Coronary artery (tissue), 2 donors: ENCODE results near the gene RNF212.

Experiments
- DNase-seq: peaks from one replicate; pipeline ENCODE4 v3.0.0-alpha.2; 2017; ENCODE audit warnings: low spot score
- H3K27ac ChIP-seq, 2 donors: fragments of 200-600 bp; sonication (generic); one replicate each; pipeline ENCODE4 v1.5.1; 2016 to 2019
- H3K4me3 ChIP-seq: fragments of 200-600 bp; sonication (generic); 2 replicates; pipeline ENCODE4 v1.5.1; 2016; ENCODE audit warnings: mild to moderate bottlenecking, moderate library complexity
- TF ChIP-seq, protein P1 (sequence below): fragments of 200-600 bp; sonication (generic); IDR thresholded peaks from one replicate; pipeline ENCODE4 v1.5.1; 2019; ENCODE audit warnings: antibody characterized with exemption

RNF212 gene

DNA sequence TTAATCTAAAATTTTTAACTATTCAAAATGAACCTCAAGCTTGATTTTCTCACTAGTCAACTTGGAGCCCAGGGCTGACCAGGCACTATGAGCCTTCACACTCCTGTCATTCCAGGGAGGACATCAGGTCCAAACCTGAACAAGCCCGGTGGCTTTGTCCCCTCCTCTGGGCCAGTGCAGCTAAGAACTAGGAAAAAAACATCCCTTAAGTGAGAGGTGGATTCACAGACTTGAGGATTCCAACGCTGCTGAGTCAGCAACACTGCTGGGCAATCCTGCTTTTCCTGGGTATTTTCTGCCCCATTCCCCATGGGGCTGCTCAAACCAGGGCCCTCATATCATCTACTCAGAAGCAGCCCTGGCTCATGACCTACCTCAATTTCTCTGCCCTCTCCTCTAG, 4.0 kb downstream of the RNF212 start:
- TF ChIP-seq, protein P1, sequence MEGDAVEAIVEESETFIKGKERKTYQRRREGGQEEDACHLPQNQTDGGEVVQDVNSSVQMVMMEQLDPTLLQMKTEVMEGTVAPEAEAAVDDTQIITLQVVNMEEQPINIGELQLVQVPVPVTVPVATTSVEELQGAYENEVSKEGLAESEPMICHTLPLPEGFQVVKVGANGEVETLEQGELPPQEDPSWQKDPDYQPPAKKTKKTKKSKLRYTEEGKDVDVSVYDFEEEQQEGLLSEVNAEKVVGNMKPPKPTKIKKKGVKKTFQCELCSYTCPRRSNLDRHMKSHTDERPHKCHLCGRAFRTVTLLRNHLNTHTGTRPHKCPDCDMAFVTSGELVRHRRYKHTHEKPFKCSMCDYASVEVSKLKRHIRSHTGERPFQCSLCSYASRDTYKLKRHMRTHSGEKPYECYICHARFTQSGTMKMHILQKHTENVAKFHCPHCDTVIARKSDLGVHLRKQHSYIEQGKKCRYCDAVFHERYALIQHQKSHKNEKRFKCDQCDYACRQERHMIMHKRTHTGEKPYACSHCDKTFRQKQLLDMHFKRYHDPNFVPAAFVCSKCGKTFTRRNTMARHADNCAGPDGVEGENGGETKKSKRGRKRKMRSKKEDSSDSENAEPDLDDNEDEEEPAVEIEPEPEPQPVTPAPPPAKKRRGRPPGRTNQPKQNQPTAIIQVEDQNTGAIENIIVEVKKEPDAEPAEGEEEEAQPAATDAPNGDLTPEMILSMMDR: no peak
- no peak for DNase-seq
- H3K4me3 ChIP-seq: no peak overlapping the region
- no peak overlapping the region for H3K27ac ChIP-seq

DNA sequence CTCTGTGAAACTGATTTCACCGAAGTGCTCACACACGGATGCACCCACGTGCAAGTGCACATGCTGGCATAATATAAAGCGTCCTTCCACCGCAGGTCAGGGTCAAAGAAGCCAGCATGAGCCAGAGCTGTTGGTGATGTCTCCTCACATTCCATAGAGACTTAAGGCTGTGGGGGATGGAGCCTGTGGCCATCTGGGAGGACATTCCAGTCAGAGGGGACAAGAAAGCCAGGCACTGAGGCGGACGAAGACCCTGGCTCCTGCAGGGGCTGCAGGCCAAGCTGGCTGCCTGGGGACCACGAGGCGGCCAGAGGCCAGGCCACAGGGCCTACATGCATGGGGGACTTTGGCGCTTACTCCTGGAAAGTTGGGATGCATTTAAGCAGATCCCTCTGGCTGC, 7.7 kb downstream of the RNF212 start:
- Histone ChIP-seq H3K27ac (no peak overlapping the region), H3K4me3 (no peak overlapping the region)
- TF ChIP-seq, protein P1: no peak
- DNase-seq: no peak

DNA sequence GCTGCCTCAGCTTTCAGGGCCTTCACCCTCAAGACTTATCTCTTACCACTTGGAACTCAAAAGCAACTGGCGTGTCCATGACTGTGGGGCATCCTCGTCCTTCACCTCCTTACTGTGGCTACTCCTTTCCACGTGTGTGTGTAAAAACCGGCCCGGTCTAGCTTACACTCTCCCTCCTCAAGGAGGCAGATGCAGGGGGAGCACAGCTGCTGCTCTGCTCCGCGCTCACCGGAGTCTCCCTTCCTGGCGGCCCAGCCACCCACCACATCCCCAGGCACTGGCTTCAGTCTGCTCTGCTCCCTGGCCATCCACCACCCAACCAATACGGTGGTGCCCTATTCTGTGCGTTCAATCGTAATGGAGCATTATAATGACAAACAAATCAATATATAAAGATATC, 8.3 kb downstream of the RNF212 start:
- Histone ChIP-seq H3K27ac (no peak overlapping the region), H3K4me3 (no peak overlapping the region)
- TF ChIP-seq, protein P1: no peak
- DNase-seq: no peak

DNA sequence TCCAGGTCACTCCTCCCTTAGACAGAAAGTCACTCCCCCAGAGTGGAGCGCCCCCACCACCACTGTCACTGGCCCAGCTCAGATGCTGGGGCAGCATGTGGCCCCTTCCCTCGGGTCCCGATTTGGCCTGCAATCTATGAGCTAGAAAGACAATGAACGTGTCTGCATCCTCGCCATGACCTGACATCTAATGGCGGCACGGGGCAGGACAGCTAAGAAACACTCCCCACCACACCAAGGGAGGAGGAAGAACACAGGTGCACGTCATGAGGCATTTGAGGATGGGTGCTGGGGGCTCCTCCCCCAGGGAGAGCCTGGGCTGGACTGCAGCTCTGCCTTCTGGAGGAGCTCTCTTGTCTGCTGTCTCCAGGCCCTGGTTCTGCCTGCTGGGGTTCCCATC, 8.7 kb downstream of the RNF212 start:
- DNase-seq: no peak
- Histone ChIP-seq H3K4me3 (no peak overlapping the region), H3K27ac (no peak overlapping the region)
- TF ChIP-seq, protein P1: no peak

DNA sequence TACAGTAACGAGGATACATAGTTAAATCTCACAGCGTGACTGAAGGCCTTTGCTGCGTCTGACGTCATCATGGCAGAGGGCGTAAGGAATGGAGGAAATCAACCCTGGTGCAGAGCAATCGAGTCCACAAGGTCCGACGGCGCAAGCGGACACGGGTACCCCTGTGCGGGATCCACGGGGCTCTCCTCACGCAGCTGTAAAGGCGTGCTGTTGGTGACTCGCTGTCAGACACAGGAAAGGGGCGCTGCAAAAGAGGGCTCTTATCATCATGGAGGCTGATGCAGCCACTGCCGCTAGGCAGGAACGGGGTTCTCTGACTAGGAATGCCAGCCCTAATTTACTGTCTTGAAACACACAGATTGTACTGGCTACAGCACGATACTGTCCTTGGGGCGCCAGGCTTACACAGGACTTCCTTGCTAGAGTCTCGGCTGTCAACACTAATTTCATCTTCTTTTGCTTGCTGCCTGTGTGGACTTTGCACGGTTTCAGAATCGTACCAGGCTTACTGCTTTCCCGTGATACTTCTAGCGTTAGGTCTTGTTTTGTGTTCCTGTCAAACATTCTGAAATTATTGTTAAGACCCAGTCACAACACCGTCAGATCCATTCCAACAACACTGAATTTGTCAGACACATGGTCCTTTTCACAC, 13.6 kb downstream of the RNF212 start:
- DNase-seq: no peak
- H3K27ac ChIP-seq: no peak overlapping the region
- no peak overlapping the region for H3K4me3 ChIP-seq
- TF ChIP-seq, protein P1: no peak

DNA sequence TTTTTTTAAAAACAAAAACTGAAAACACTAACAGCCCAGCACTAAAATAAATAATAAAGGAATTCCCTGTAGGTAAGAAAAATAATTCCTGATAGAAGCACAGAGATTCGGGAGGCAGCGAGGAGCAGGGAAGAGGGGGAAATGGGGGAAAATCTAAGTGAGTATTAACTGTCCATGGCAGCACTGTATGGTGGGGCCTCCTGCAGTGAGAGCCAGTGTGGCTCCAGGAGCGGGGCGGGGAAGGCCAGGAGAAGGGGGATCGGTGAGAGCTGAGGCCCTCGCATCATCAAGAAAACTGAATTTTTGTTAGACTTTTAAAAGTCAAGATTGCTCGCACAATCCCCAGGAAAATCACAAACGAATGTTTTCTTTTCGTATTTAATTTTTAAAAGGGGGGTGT, 14.1 kb downstream of the RNF212 start:
- no peak overlapping the region for H3K4me3 ChIP-seq
- no peak for DNase-seq
- no peak overlapping the region for H3K27ac ChIP-seq
- TF ChIP-seq, protein P1: no peak

DNA sequence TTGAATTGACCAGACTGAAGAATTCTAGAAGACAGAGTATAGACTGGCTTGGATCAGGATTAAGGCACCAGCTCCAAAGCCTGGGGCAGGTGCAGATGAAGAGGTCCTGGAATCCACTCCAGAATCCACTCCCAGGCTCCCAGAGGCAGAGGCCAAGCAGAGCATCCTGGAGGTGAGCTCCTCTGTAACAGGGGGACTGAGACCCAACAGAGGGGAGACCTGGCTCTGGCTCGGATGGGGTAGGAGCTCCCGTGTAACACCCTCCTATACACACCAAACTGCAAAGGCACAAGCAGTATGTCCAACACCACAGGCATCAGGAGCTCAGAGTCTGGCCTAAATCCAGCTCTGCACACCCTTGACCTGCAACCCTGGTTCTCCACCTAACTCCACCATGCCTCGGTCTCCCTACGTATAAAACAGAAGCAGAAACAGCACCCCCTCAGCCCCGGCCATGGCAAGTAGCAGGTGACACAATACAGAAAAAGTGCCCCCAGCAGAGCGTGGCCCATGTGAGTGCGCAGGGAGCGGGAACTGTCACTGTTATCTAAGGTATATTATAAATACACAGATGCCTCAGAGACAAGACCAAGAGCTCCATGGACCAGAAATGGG, 14.9 kb downstream of the RNF212 start:
- TF ChIP-seq, protein P1: no peak
- no peak for DNase-seq
- Histone ChIP-seq H3K27ac (no peak overlapping the region), H3K4me3 (no peak overlapping the region)
